ENCODE measurements around the gene MGST2. TPM values are rescaled to one million over a fixed set of nuclear protein-coding genes. Genes with fewer than 3 reads are reported as not detected.

Gene MGST2
- total RNA-seq, 1 donor from 2014 or later: 60.2 TPM

DNA sequence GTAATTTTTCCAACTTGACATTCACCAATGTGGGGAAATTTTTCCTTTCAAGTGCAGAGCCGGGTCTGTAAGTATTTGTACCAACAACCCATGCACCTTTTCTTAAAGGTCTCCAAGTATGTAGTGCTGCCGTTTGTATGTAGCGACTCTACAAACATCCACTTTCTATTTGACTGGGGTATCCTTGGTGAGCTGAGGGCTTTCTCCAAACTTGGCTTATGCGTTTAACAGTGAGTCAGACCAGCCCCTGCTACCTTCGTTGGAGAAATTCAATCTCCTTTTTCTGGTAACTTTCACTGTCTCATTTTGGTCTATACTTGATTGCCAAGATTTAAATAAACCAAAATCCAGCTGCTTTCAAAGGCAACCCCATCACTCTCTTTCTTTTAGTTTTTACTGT lies 34.9 kb downstream of the MGST2 start:
- no peak for DNase-seq (ENCODE audit: low read depth, low spot score)

DNA sequence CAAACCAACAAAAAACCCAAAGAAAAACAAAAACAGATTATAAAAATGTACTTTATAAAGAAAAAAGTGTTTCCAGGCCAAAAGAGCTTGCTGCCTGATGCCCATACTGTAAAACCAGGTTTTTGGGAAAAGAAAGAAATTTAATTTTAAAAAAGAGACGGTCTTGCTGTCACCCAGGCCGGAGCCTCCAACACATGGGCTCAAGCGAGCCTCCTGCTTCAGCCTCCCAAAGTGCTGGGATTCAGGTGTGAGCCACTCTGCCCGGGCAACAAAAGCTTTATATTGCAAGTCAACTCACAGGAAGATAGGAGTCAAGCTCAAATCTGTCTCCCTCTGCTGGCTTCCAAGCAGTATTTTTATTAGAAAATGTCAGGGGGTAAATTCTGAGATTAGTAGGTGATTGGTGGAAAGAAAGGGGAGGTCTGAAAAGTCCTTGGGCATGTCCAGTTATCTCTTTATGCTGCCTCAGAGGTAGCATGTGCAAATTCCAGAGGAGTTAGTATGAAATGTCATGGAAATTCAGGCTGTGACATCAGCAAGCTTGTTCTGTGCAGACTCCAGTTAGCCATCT lies 39.4 kb downstream of the MGST2 start:
- no peak for DNase-seq (ENCODE audit: low read depth, low spot score)

- no peak for DNase-seq (ENCODE audit: low read depth, low spot score)
These were observed 44.0 kb downstream of the MGST2 start for GRCh38 chr4:139709660-139710059.

DNA sequence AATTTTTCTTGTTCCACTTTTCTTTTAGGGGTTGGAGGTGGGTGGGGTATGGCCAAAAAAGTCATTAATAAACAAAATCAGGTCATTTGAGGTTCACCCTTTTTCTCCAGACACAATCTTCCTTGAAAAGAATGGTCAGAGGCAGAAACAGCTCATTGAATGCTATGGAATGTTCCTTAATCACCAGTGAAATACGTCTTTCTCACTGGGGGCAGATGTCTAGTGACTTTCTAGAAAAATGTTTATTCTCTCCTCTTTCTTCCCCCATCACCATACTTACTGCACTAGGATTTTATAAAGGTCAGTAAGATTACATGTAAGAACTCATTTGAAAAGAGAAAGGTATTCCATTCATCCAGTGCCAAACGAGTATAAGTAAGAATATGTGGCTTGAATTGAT lies 44.5 kb downstream of the MGST2 start:
- DNase-seq (ENCODE audit: low read depth, low spot score): no peak

- peak; percentile 32 for DNase-seq (ENCODE audit: low read depth, low spot score)
These were observed 45.8 kb downstream of the MGST2 start for GRCh38 chr4:139711461-139711860.

- no peak for DNase-seq (ENCODE audit: low read depth, low spot score)
These were observed 47.3 kb downstream of the MGST2 start for GRCh38 chr4:139712882-139713281.

GRCh38 chr4:139715746-139716391 lies 50.2 kb downstream of the MGST2 start:
- no peak for DNase-seq (ENCODE audit: low read depth, low spot score)

DNA sequence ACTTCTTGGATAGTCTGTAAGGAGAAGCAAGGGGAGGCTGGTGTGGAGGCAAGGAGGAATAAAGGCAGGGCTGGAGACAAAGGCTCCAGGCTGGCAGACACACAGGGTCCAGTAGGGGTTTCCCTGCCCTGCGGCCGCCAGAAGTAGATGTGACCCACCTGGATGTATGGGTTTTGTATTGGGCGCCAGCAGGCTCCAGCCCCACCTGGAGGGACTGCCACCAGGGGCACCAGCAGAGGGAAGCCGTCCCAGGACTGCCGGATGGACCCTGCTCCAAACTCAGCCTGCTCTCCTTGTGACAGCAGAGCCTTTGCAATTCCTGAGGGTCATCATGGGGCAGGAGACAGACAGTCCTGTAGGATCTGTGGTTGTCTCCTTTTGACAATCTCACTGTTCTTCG lies 52.7 kb downstream of the MGST2 start:
- no peak for DNase-seq (ENCODE audit: low read depth, low spot score)

DNA sequence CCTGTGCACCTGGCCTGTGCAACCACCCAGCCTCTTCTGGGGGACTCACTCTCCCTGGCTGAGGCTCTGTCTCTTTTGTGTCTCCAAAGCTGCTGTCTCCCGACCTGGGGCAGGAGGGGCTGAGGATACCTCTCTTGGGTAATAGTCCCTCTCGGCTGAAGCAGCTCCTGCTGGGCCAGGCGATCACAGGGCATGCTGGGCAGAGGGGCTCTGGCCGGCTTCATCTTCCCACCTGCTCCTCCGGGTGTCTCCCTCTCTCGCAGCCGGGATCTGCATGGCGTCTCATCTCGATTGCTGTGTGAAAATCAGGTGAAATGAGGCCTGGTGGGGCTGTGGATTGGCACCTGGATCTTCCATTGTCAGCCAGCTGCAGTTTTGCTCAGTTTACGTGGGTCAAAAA lies 53.2 kb downstream of the MGST2 start:
- no peak for DNase-seq (ENCODE audit: low read depth, low spot score)

DNA sequence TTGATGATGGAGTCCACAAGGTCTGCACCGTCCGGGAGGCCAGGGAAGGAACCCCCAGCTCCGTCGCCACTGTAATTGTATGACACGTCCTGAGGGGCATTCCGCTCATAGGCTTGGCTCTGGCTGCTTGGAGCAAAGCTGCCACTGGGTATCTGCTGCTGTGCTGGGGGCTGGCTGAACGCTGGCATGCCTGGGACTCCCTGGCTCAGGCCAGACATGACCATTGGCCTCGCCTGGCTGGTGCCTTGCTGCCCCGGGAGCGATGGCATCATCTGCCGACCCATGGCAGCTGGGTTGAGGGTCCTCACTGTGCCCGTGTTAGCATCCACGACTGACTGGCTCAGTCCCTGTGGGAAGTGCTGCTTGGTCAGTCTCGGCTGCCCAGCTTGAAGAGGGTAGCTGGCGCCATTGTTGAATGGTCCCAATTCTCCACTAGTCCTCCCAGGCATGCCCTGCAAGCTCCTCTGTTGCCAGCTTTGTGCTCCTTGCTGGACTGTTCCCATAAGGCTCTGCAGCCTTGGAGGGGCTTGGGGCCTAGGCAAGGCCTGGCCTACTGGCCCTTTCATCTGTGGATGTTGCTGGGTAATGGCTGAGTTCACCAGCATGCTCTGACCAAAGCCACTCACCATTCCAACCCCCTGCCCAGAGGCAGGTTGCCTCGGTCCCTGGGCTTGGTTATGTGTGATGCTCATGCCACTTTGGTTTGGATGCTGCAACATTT lies 53.9 kb downstream of the MGST2 start:
- DNase-seq (ENCODE audit: low read depth, low spot score): no peak

GRCh38 chr4:139720806-139721205 lies 55.2 kb downstream of the MGST2 start:
- DNase-seq (ENCODE audit: low read depth, low spot score): no peak

DNA sequence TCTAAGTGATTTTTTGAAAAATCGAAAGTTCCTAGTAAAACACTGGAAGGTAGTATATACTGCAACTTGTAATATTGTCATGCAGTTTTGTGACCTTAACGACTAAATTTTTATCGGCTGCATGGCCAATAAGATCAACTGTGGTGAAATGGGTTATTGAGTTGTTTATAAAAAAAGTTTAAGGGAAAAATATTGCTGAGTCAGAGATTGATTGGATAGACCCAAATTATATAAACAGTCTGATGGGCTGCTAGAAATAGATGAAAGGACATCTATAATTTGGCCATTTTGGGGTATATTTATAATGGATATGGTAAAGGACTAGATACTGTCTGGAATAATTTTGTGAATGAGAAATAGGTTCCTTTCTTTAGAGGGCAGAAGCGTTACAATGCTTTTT lies 56.2 kb downstream of the MGST2 start:
- DNase-seq (ENCODE audit: low read depth, low spot score): no peak

DNA sequence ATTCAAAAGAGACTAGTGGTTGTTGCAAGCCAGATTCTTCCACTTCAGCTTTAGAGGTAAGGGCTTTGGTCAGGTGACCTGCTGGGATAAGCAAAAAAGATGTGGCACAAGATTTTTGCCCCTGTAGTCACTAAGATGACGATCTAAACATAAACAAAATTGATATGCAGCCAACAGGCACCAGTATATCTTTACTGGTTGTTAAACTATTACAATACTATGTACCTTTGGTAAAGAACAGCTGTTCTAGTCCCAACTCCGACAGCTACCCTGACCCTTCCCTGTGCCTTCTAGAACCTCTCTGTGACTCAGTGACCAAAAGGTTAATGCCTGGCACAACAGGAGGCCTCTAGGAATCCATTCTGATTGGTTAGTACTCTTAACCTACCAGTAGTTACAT lies 59.6 kb downstream of the MGST2 start:
- no peak for DNase-seq (ENCODE audit: low read depth, low spot score)

DNA sequence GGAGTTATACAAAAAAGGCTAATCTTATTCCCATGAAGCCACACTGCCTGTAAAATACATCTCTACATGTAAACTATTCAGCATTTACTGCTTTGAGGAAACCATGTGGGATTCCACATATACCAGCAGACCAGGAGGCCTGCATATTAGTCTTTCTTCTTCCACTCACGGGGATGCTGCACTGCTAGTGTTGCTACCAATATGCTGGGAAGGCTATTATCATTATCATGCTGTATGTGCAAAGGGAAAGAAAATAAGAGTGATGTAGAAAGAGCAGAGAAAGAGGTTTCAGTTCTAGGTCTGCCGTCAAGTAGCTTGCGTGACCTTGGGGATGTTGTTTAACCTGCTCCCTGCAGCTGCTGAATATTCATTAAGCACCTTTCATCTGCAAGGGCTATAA lies 61.0 kb downstream of the MGST2 start:
- DNase-seq (ENCODE audit: low read depth, low spot score): no peak

GRCh38 chr4:139728146-139728545 lies 62.5 kb downstream of the MGST2 start:
- DNase-seq (ENCODE audit: low read depth, low spot score): no peak

- no peak for DNase-seq (ENCODE audit: low read depth, low spot score)
These were observed 63.2 kb downstream of the MGST2 start for GRCh38 chr4:139728840-139729239.

- no peak for DNase-seq (ENCODE audit: low read depth, low spot score)
These were observed 67.5 kb downstream of the MGST2 start for GRCh38 chr4:139732991-139733570.

GRCh38 chr4:139734201-139734874 lies 68.7 kb downstream of the MGST2 start:
- DNase-seq (ENCODE audit: low read depth, low spot score): no peak

DNA sequence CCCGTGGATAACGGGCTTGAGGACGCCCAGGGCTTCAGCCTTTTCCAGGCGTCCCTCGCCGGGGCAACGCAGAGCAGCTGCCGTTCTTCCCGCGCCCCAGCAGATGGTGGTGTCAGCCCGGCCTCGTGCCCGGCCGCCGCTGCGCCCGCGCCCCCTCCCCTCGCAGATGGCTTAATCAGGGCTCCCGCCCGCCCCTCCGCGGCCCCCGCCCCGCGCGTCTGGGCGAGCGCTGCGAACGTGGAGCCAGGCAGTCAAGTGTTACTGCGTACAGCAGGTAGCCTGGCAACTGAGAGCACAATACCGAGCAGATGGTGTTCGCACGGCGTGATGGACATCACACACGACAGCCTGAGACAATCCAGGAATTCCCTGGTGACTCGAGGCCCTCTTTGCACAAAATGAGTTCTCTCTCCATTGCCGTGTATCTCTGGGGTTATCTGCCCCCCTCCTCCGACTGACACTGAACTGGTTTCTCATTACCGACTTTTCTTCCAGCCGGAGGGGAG lies 69.3 kb downstream of the MGST2 start:
- DNase-seq (ENCODE audit: low read depth, low spot score): peak; percentile 73

GRCh38 chr4:139735381-139736273 lies 70.0 kb downstream of the MGST2 start:
- DNase-seq (ENCODE audit: low read depth, low spot score): no peak

DNA sequence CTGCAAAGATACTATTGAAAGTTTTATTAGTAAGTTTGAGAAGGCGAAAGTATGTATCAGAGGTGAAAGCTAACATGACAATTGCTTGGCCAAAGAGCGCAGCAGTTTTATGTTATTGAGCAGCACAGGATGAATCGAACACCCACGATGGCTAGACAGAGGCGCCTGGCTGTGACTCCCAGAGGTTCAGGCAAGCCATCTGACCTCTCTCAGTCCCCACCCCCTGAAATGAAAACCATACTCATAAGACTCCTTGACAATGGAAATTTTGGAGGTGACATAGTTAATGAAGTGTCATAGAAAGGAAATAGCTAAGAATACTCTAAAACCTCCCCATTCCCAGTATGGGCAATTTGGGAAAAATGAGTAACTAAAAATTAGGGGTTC lies 70.6 kb downstream of the MGST2 start:
- no peak for DNase-seq (ENCODE audit: low read depth, low spot score)
